ENCODE results near the gene RUSC1. TPM values are rescaled to one million over a fixed set of nuclear protein-coding genes. Genes with fewer than 3 reads are reported as not detected.

Gene RUSC1
- total RNA-seq, 2 experiments from 2014 or later = 10.7 to 11.8 TPM

DNA sequence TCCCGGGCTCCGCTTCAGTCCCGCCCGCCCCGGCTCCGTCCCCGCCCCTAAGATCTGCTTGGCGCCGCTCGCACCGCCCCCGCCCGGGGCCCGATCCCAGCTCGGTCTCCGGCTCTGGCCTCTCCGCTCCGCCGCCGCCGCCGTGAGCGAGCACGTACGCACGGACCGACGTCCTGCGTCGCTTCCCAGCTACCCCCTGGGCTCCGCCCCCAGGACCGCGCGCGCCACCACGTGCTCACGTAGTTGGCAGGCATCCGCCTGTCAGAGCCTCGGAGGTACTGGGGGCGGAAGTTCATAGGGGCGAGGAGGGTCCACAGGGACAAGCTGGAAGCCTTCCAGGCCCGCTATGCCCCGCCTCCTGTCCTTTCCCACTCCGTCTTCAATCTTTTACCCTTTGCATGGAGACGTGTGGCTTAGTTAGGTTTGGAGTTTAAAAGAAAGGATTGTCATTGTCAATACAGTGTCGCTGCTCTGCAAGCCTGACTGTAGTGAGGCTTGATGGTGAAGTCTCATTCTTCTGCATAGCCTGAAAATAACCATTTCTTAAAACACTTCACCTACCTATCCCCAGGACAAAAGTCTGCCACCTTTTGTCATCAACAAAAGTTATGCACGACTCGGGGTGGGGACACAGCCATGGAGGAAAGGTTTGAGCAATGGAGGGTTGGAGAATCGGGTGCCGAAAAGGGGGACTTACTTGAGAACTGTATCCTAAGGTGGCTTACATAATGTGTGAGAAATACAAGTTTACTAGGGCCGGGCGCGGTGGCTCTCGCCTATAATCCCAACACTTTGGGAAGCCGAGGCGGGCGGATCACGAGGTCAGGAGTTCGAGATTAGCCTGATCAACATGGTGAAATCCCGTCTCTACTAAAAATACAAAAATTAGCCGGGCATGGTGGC, 47.1 kb upstream of the RUSC1 start, which contains the start of gene CLK2:
CLK2 (minus strand) TSS at position 162 of the 903 bp plus-strand sequence. CDS start 2,527 bp downstream, outside the sequence.
- Mint-ChIP-seq H3K4me3 (peak within 1 kb of the TSS; percentile 100), H3K27ac (peak within 1 kb of the TSS; percentile 97), H3K27me3 (no peaks in the 10 kb centered on the region), H3K36me3 (ENCODE audit: low read depth) (peaks cover 48% of the 10 kb centered on the region), H3K4me1 (ENCODE audit: low read depth) (peaks cover 50% of the 10 kb centered on the region), H3K9me3 (no peaks in the 10 kb centered on the region)
- TF ChIP-seq, protein P1, sequence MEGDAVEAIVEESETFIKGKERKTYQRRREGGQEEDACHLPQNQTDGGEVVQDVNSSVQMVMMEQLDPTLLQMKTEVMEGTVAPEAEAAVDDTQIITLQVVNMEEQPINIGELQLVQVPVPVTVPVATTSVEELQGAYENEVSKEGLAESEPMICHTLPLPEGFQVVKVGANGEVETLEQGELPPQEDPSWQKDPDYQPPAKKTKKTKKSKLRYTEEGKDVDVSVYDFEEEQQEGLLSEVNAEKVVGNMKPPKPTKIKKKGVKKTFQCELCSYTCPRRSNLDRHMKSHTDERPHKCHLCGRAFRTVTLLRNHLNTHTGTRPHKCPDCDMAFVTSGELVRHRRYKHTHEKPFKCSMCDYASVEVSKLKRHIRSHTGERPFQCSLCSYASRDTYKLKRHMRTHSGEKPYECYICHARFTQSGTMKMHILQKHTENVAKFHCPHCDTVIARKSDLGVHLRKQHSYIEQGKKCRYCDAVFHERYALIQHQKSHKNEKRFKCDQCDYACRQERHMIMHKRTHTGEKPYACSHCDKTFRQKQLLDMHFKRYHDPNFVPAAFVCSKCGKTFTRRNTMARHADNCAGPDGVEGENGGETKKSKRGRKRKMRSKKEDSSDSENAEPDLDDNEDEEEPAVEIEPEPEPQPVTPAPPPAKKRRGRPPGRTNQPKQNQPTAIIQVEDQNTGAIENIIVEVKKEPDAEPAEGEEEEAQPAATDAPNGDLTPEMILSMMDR (IDR thresholded peaks at IDR 0.05) = no peak
- intact Hi-C loops (cut with DNase I, micrococcal nuclease) = loop anchor here (1.0 to 10.0 kb wide), 6 partner anchors 11 to 781 kb away; partner anchors contain the start of genes SCAMP3 (in 2 of the 2), DAP3 (in 1 of the 2), ENTREP3 (in 1 of the 2) and FDPS (in 1 of the 2)
- ChIA-PET POLR2A (interaction anchor here (0.6 to 3.7 kb wide), 17 partner anchors 9 to 1602 kb away, joined by 3 to 54 read pairs (median 5); partner anchors contain the start of genes ASH1L, FDPS, GON4L and KRTCAP2), CTCF (interaction anchor here (1.2 to 4.3 kb wide), 3 partner anchors 10 to 50 kb away, joined by 3 to 23 read pairs (median 22); no protein-coding TSS in a partner anchor)
- DNase-seq = peak; percentile 85 to 97 (median 95)
- Histone ChIP-seq H3K27me3 (ENCODE audit: control insufficient read depth in 1 of 2, insufficient read depth in 2 of 2, low read length in 2 of 2) (no peaks in the 10 kb centered on the region), H3K36me3 (ENCODE audit: insufficient read depth, low read length) (peaks cover 27% of the 10 kb centered on the region), H3K4me3 (ENCODE audit: low read length) (peak within 1 kb of the TSS; percentile 66), H3K27ac (ENCODE audit: low read depth in 1 of 2, low read length in 2 of 2) (peak within 1 kb of the TSS; percentile 59 to 65), H3K9me3 (ENCODE audit: control insufficient read depth in 1 of 2, insufficient read depth in 1 of 2, low read length in 2 of 2) (no peaks in the 10 kb centered on the region), H3K4me1 (ENCODE audit: insufficient read depth, low read length) (peaks cover 47% of the 10 kb centered on the region)
- ATAC-seq (ENCODE audit: poor library complexity) = peak; percentile 82

DNA sequence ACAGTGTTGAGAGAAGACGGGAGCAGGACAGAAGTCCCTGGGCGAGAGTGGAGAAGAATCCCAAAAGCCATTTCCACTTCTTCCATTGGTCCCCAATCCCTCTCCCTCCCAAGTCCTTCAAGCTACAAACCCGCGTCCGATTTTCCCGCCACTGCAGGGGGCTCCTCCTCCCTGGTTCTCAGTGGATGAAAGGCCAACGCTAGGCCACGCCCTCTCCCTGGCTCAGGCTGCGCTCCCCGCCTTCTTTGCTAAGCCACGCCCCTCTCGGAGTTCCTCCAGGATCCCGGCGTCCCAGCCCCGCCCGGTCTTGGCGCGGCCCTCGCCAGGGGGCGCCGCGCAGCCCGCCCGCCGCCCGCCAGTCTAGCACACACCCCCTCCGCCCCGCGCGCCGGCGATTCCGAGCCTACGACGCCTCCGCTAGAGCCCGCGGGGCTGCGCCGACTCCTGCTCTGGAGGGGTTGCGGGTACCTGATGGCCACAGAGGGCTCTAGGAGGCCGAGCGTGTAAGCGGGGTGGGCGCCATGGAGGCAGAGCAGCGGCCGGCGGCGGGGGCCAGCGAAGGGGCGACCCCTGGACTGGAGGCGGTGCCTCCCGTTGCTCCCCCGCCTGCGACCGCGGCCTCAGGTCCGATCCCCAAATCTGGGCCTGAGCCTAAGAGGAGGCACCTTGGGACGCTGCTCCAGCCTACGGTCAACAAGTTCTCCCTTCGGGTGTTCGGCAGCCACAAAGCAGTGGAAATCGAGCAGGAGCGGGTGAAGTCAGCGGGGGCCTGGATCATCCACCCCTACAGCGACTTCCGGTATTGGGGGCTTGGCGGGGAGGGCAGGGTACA, 43.4 kb upstream of the RUSC1 start, which contains the start of gene HCN3:
HCN3 (plus strand) TSS at position 394 of the 832 bp plus-strand sequence; CDS start at position 522, 128 bp downstream.
- no peaks in the 10 kb centered on the region for H3K9me3 Mint-ChIP-seq
- DNase-seq = peak; percentile 70 to 99 (median 90)
- peak within 1 kb of the TSS; percentile 82 for H3K4me3 Mint-ChIP-seq
- H3K4me3 ChIP-seq (ENCODE audit: low read length) = peak within 1 kb of the TSS; percentile 61
- H3K27me3 Mint-ChIP-seq = no peaks in the 10 kb centered on the region
- peaks cover 14% of the 10 kb centered on the region for H3K36me3 Mint-ChIP-seq (ENCODE audit: low read depth)
- ChIA-PET POLR2A (interaction anchor here (0.9 to 1.3 kb wide), 5 partner anchors 15 to 286 kb away, joined by 3 to 6 read pairs (median 5); partner anchors contain the start of genes ASH1L, FDPS and SCAMP3), CTCF (interaction anchor here (1.2 to 2.1 kb wide), 6 partner anchors 26 to 70 kb away, joined by 3 to 16 read pairs (median 9); no protein-coding TSS in a partner anchor)
- peak within 1 kb of the TSS; percentile 65 for H3K27ac Mint-ChIP-seq
- no peaks in the 10 kb centered on the region for H3K27me3 ChIP-seq (ENCODE audit: control insufficient read depth in 1 of 2, insufficient read depth in 2 of 2, low read length in 2 of 2)
- H3K4me1 ChIP-seq (ENCODE audit: insufficient read depth, low read length) = peaks cover 35% of the 10 kb centered on the region
- H3K27ac ChIP-seq (ENCODE audit: low read depth in 1 of 2, low read length in 2 of 2) = peak within 1 kb of the TSS; percentile 13 to 29
- intact Hi-C loops (cut with DNase I, micrococcal nuclease) = loop anchor here in 1 of 2 experiments (10.0 kb wide), 2 partner anchors 578 to 778 kb away; partner anchors contain the start of genes GON4L, LAMTOR2, SYT11 and UBQLN4
- TF ChIP-seq, protein P1 (IDR thresholded peaks at IDR 0.05) = peak; percentile 59
- peaks cover 43% of the 10 kb centered on the region for H3K4me1 Mint-ChIP-seq (ENCODE audit: low read depth)
- H3K36me3 ChIP-seq (ENCODE audit: insufficient read depth, low read length) = no peaks in the 10 kb centered on the region
- ATAC-seq (ENCODE audit: poor library complexity) = peak; percentile 31
- H3K9me3 ChIP-seq (ENCODE audit: control insufficient read depth in 1 of 2, insufficient read depth in 1 of 2, low read length in 2 of 2) = no peaks in the 10 kb centered on the region
